COLO668 (cell line): ENCODE data around the gene WDR91.

Experiments used
- DNase-seq: peaks from one replicate; lab custom pipeline; 2025; ENCODE audit not compliant: unreplicated experiment; lab: John Stamatoyannopoulos, UW

Gene WDR91

DNA sequence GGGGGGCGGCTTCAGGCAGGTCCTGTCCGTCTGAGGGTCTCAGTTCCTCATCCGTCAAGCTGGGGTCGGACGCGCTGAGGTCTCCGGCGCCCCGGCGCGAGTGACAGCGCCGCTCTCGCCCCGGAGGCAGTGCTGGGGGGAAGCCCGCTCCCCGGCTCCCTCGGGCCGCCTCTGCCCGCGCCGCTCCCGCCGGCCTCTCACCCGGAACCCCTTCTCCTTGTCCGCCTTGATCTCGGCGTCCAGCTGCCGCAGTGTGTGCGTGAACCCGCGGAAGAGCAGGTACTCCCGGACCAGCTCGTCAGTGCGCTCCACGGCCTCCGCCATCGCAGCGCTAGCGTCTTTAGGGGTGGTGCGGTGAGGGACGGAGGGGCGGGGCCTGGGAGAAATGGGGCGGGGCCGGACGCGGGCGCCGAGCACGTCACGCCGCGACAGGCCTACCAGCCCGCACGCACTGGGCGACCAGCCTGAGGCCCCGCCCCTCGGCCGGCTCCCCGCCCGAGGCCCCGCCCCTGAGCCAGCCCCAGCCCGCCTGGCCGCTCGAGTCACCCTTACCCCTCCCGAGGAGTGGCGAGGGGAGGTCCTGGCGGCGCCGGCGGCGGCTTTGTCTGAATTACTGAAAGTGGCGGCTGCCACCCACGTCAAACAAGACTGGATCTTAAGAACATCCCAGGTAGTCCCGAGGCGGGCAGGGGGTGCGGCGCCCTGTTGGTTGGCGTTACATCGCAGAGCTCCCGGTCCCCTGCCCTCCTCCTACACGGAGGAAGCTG lies at the start of gene WDR91:
TSS of gene WDR91 (minus strand) at position 348 of the 767 bp plus-strand sequence. CDS start at position 324, 24 bp downstream.
- DNase-seq, result peak; percentile 94

DNA sequence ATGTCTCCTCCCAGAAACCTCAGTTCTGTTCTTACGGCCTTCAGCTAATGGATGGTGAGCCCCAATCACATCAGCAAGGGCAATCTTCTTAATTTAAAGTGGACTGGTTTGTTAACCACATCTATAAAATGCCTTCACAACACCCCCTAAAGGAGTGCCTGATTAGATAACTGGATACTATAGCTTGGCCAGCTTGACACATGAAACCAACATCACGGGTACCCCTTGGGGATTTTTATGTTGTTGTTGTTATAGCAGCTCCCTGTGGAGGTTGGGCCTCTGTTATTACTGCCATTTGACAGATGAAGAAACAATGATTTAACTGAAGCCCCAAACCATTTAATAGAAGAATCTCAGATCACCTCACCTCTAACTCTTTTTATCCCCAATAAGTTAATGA lies 49.1 kb upstream of the WDR91 start:
- no peak for DNase-seq

DNA sequence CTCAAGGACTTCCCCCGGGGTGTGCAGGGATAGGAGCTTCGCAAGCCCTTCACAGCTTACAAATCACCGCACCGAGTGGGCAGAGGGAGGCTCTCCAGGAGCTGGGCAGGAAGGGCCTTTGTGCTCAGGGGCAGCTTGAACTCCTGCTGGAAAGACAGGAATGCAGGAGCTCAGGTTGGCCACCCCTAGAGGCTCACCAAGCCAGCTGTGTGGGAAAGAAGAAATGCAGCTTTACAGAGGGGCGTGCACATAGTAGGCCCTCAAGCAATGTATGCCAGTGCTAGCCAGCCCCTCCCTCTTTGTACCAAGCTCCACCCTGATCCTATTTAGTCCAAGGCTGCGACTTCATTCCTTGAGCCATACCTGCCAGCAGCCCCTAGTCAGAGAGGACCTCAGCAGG lies 48.4 kb upstream of the WDR91 start:
- DNase-seq, result no peak

DNA sequence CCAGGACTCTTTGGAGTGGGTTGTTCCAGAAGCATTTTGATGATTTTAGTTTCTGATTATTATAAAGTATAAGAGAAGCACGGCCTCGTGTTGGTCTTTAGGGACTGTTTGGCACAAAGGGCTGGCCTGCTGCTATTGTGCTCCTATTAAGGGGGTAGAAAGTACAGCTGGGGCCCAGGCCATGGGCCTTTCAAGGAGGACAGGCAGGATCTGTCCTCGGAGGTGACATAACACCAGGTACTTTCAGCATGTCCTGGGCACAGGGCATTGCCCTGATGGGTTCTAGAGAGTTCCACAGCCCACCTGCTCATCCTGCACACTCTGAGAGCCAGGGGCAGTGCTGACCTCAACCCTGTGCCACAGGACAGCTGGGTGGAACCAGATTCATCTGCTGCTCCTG lies 47.3 kb upstream of the WDR91 start:
- DNase-seq, result no peak

DNA sequence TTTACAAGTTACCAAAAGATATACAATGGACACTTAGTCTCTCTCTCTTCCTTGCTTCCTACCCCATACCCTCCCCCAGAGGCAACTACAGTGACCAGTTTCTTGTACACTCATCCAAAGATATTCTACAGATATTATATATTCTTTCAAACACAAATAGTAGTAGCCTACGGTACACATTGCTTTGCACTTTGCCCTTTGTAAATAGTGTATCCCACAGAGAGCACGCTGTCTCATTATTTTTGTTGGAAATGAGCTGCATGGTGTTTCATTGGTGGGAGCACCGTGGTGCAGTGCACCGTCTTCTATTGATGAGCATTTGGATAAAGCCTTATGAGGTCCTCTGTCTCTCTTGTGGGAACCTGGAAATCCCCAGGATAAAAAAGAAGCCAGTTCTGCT lies 46.5 kb upstream of the WDR91 start:
- no peak for DNase-seq

DNA sequence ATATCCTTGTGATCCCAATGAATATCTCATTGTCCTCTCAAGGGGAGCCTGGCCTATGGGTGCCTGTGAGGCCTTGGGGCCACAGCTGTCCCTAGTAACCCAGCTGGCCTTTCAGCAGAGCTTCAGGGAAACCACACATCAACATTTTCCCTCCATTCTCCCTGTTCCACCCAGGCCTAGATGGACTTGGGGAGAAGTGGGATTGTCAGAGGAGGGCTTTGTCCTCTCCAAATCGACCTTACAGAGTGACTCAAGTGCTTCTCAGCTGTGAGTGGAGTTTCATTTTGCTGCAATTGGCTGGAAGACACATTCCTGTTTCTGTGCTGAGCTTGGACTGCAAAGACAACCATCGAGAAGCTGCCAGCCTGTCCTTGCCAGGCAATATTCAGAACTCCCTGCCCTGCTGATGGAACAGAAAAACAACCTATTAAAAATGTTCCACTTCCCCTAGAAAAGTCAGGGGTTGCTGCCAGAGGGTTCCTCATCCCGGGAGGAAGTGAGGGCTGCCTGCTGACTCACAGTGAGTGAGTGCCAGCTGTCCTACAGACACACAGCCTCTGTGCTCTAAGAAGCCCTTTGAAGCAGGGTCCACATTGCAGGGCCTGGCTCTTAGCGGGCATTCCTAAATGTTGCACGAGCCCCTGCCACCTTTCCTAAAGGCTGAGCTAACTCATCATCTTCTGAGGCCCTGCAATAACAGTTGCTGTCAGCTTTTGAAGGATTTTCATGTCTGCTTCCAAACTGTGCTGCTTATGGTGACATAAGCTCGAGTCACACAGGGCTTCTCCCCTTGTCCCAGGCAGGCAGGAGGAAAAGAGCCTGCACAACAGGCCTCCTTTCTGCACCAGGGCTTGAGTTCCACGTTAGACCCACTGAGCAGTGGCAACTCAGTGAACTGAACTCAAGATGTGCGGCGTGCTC lies 42.8 kb upstream of the WDR91 start:
- DNase-seq, result no peak

DNA sequence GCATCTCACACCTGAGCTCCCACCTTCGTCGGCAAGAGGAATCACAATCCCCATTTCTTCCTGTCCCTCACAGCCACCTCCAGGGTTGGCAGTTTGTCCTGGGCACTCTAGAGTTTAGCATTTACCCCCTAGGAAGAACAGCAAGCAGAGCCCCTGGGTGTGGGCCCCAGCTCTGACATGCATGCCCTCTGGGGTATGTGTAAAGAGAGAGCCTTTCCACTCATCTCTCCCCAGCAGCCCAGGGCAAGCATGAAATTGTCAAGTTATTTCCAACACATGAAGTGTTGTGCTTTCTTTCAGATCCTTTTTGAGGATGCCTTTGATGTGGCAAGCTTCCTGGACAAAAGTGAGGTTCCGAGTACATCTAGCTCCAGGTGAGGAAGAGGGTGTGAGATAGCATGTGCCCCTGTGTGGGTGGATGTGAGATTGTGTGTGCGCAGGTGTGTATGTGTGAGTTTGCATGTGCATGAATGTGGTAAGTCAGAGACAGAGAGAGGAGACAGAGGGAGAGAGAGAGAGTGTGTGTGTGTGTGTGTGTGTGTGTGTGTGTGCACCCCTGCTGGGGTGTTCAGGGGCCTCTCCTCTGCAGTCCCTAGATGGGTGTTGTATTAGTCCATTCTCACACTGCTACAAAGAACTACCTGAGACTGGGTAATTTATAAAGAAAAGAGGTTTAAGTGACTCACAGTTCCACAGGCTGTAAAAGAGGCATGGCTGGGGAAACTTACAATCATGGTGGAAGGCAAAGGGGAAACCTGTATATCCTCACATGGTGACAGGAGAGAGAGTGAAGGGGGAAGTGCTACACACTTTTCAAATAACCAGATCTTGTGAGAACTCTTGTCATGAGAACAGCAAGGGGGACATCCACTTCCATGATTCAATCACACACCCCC lies 40.4 kb upstream of the WDR91 start:
- no peak for DNase-seq

DNA sequence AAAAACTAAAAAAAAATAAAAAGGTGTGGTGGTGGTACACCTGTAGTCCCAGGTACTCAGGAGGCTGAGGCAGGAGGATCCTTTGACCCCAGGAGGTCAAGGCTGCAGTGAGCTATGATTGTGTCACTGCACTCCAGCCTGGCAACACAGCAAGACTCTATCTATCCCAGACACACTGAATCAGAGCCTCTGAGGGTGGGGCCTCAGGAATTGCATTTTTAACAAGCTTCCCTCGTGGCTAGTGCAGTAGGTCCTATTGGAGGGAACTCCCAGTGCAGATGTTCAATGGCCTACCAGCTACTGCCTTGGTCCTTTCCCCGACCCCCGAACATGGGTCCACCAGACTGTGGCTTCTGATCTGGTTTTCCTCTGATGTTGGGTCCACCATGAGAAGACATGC lies 37.2 kb upstream of the WDR91 start:
- DNase-seq, result no peak

DNA sequence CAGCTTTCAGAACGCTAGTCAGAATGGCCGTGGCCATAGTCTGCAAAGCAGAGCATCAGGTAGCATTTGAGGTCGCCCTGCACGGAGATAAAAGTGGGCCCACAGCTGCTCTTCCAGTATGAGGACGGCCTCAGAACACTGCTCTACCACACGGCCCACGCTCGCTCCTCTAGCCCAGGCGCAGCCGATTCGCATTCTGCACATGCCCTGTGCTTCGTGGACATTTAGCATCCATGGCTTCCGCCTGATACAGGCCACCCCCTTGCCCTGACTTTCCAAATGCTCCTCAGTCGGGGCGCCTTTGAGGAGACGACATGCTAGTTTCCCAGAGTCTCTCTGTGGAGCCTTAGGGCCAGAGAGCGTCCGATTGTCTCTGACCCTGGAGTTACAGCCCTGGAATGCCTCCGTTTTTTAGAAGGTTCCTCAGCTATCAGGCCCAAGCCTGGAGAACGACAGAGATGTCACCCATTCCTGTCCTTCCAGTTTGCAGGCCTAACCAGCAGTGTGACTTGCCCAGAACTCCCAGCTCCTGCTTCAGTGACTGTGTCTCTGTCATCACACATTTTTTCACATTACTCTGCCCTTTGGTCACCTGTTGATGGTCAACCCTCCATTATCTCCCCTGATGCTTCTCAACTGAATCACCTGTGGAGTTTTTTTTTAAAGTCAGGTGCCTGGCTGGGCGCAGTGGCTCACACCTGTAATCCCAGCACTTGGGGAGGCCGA lies 36.6 kb upstream of the WDR91 start:
- DNase-seq, result no peak

DNA sequence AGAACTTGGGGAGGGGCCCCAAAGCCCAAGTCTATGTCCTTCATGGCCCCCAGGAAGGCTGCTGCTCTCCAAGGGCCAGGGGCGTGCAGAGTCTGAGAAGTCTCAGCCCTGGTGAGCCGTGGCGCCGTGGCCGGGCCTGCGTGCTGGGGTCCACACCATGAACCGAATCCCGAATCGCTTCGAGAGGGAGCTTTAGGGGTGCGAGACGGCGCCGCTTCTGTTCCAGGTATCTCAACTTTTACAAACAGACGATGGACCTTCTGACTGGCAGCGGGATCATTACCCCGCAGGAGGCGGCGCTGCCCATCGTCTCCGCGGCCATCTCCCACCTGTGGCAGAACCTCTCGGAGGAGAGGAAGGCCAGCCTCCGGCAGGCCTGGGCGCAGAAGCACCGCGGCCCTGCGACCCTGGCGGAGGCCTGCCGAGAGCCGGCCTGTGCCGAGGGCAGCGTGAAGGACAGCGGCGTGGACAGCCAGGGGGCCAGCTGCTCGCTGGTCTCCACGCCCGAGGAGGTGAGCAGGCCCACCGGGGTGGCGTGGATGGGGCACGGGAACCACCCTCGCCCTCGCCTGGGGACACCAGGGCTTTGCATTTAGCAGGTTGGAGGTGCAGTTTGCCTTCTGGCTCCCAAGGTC lies 35.0 kb upstream of the WDR91 start:
- DNase-seq, result no peak

DNA sequence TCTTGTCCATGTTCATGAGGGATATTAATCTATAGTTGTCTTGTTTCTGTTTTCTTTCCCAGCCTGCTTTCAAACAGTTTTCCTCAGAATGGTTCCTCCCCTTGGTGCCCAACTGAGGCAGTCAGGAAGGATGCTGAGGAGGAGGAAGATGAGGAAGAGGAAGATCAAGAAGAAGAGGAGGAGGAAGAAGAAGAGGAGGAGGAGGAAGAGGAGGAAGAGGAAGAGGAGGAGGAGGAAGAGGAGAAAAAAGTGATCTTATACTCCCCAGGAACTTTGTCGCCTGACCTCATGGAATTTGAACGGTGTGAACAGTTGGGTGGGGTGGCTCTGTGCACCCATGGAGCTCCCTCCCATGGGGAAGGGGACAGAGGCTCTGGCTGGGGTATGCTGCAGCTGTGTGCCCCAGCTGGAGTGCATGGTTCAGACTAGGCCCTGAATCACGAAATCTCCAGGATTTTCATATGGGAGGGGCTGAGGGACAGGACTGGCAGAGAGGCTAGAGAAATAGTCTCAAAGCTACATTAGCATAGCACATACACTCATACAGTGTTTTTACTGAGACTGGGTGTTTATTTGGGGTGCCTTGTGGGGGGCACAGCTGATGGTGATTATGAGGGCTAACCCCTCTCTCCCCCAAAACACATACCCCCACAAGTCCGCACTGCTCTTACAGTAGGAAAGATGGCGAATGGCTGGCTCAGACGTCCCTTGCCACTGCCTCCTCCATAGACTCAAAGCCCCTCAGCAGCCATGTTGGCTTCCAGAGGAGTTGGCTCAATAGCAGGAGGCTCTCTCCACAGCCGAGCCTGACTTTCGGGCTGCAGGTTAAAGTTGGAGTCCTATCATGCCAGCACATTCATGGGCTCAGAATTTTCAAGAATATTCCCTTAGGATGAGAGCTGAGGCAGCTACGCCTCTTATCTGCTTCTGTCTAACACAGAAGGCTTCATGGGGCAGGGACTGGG lies 34.2 kb upstream of the WDR91 start:
- DNase-seq, result no peak

DNA sequence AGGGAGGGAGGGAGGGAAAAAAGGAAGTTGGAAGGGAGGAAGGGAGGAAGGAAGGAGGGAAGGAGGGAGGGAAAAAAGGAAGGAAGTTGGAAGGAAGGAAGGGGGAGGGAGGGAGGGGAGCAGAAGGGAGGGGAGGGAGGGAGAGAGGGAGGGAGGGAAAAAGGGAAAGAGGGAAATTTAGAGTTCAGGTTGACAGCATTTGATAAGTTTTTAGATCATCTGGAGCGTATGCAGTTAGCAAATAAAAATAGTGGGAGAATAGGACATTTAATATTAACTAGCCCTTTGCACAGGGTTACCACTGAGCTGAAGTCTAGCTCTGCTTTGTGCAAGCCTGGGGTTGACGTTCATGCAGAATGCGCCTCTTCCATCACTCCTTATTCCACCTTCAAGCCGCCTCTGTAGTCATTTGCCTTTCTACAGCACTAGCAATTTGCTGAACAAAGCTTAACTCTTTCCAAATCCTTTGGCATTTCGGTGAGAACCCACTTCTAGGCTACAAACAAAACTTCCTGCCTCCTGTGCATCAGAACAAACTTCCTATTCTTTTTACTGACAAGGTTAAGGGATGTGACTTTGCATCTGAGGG lies 30.9 kb upstream of the WDR91 start:
- DNase-seq, result no peak

DNA sequence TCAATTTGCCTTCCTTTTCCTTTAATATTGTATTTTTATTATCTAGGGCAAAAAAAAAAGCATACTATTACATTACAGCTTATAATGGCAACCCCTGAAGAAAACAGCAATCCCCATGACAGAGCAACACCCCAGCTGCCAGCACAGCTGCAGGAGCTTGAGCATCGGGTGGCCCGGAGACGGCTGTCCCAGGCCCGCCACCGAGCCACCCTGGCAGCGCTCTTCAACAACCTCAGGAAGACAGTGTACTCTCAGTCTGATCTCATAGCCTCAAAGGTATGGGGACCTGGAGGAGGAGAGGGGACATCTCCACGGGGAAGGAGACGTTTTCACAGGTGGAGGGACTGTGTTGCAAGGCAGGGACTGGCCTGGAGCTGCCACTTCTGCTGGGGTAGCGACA lies 29.1 kb upstream of the WDR91 start:
- DNase-seq, result no peak

DNA sequence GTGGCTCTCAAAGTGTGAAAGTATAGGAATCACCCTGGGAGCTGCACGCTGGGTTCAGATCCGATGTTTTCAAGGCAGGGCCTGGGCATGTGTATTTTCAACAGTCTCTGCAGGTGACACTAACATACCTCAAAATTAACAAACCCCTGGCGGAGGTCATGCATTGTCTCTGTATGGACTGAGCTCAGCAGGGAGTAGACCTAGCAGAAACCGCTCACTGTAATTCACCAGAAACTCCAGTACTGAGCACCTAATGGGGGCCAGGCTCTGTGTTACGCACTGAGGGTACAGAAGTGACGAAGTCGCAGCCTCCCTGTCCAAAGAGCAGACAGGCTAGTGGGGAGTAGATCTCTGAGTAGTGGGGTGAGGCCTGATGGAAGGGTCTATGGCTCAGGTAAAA lies 27.9 kb upstream of the WDR91 start:
- no peak for DNase-seq

DNA sequence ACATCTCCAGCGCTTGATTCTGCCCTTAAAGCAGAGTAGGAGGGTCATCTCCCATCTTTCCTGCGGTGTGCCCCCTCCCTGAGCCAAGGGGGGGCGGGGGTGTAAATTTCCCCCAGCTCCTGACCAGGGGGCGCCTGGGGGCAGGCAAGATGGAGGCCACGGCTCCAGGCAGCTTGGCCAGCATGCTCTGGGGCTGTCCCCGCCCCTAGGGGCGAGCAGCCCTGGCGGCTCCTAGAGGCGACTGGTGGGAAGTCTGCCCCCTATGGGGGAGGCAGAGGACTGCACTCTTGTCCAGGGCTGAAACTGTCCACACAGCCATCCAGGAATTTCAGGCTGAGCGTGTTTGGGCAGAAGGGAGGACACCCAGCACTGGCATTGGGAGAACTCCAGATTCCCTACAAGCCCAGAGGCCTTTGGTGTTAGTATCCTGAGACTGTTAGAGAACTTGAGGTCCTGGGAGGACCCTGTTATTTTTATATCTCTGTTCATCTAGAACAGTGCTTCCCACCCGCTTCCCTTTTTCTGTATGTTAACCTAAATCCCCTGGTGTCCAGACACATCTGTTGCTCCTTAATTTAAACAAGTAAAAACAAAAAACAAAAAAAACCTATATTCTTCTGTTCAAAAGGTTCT lies 26.9 kb upstream of the WDR91 start:
- DNase-seq, result no peak

DNA sequence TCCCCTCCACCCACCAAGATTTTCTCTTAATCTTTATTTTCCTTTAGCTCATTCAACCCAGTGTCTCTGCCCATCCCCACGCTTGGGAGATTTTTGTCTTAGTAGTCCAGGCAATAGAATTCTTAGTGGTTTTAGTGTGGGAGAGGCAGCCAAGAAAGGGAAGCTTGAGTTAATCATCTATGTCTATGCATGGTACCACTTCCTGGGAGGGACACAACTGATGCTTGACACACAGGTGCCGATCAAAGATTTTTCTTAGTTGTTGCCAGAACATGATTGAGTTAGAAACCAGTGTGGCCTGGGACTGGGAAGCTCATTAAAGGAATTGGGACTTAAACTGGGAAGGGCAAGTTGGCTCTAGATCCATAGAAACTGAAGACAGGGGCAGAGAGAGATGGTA lies 25.4 kb upstream of the WDR91 start:
- no peak for DNase-seq

DNA sequence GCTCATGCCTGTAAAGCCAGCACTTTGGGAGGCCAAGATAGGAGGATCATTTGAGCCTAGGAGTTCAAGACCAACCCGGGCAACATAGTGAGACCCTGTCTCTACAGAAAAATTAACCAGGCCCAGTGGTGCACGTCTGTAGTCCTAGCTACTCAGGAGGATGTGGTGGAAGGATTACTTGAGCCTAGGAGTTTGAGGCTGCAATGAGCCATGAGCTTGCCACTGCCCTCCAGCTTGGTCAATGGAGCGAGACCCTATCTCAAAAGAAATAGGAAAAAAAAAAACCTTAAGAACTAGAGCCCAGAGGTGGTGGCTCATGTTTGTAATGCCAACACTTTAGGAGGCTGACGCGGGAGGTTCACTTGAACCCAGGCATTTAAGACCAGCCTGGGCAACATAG lies 24.5 kb upstream of the WDR91 start:
- DNase-seq, result no peak

DNA sequence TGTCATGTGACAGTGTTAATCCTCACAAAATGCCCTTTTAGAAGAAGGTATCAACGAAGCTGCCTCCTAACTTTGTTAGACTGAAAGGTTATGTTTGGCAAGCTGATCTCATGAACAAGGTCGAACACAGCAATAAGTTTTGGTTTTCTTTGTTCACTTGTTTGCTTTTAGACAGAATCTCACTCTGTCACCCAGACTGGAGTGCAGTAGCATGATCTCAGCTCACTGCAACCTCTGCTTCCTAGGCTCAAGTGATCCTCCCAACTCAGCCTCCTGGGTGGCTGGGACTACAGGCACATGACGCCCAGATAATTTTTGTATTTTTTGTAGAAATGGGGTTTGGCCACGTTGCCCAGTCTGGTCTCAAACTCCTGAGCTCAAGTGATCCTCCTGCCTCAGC lies 23.4 kb upstream of the WDR91 start:
- DNase-seq, result no peak
